GM18868 (cell line): ENCODE measurements around the gene SLC17A1.

Experiments used
- ATAC-seq: cut with Tn5 transposase; IDR thresholded peaks from one replicate; pipeline ENCODE4 v1.9.1; 2021; ENCODE audit warnings: mild to moderate bottlenecking, moderate library complexity; ENCODE audit not compliant: unreplicated experiment

SLC17A1 gene

GRCh38 chr6:25831532-25832306, at the start of gene SLC17A1:
SLC17A1 (minus strand) TSS chr6:25832052; CDS start chr6:25830557, 1,495 bp downstream.
- ATAC-seq, result no peak

GRCh38 chr6:25880601-25881000, 48.7 kb upstream of the SLC17A1 start:
- ATAC-seq, result no peak

- ATAC-seq, result no peak
Measured at GRCh38 chr6:25878721-25879322, 47.0 kb upstream of the SLC17A1 start.

GRCh38 chr6:25875926-25876602, 44.2 kb upstream of the SLC17A1 start:
- no peak for ATAC-seq

GRCh38 chr6:25875563-25875905, 43.7 kb upstream of the SLC17A1 start:
- no peak for ATAC-seq

GRCh38 chr6:25874822-25875562, 43.1 kb upstream of the SLC17A1 start:
- ATAC-seq, result no peak

GRCh38 chr6:25874118-25874517, 42.3 kb upstream of the SLC17A1 start, which contains the start of gene SLC17A3:
SLC17A3 (minus strand) TSS chr6:25874243; CDS start chr6:25868387, 5,856 bp downstream.
- ATAC-seq, result no peak

- no peak for ATAC-seq
Measured at GRCh38 chr6:25872814-25873213, 41.0 kb upstream of the SLC17A1 start.

GRCh38 chr6:25869840-25870239, 38.0 kb upstream of the SLC17A1 start:
- ATAC-seq, result no peak

GRCh38 chr6:25868436-25869183, 36.8 kb upstream of the SLC17A1 start:
- no peak for ATAC-seq

GRCh38 chr6:25866011-25866410, 34.2 kb upstream of the SLC17A1 start:
- no peak for ATAC-seq

GRCh38 chr6:25863360-25863759, 31.5 kb upstream of the SLC17A1 start:
- no peak for ATAC-seq

GRCh38 chr6:25862199-25862598, 30.3 kb upstream of the SLC17A1 start:
- no peak for ATAC-seq

GRCh38 chr6:25852756-25853155, 20.9 kb upstream of the SLC17A1 start:
- ATAC-seq, result no peak

GRCh38 chr6:25851961-25852360, 20.1 kb upstream of the SLC17A1 start:
- ATAC-seq, result no peak

- ATAC-seq, result no peak
Measured at GRCh38 chr6:25844518-25844917, 12.7 kb upstream of the SLC17A1 start.

GRCh38 chr6:25842526-25842925, 10.7 kb upstream of the SLC17A1 start:
- no peak for ATAC-seq

GRCh38 chr6:25835442-25836283, 3.8 kb upstream of the SLC17A1 start:
- ATAC-seq, result no peak

- no peak for ATAC-seq
Measured at GRCh38 chr6:25834950-25835349, 3.1 kb upstream of the SLC17A1 start.

- no peak for ATAC-seq
Measured at GRCh38 chr6:25833136-25833535, 1.3 kb upstream of the SLC17A1 start.
